IMR-90 (cell line): ENCODE results near the gene TEX264. TPM values are rescaled to one million over a fixed set of nuclear protein-coding genes. Genes with fewer than 3 reads are reported as not detected.

Experiments used
- ATAC-seq: fragments of 200-7000 bp; cut with Tn5 transposase; 2 replicates; pipeline ENCODE4 v1.9.1; 2020; ENCODE audit warnings: low read depth, mild to moderate bottlenecking, moderate library complexity
- BruUV-seq: library from RNA; stranded (reverse); fragments of 400-500 nt; replicated peaks from 2 replicates; lab custom pipeline; 2021; lab: Mats Ljungman, UMichigan
- CTCF ChIA-PET: fragments of 300-600 bp; formaldehyde crosslinking; extraction: SDS; loops from one replicate; lab custom pipeline; 2021; ENCODE audit warnings: antibody characterized with exemption; lab: Yijun Ruan, JAX
- POLR2A ChIA-PET: fragments of 300-600 bp; sonication (Branson Sonifier 250); formaldehyde crosslinking; loops from one replicate; lab custom pipeline; 2022; ENCODE audit warnings: antibody characterized with exemption; ENCODE audit not compliant: unreplicated experiment; lab: Charles Lee
- DNase-seq: peaks from one replicate; pipeline ENCODE4 v3.0.0; 2013
- H2AFZ ChIP-seq: replicated peaks from 2 replicates; pipeline ENCODE3; 2013; ENCODE audit warnings: low read length, mild to moderate bottlenecking; ENCODE audit not compliant: poor library complexity
- H2AK5ac ChIP-seq: 2 replicates; pipeline ENCODE4 v1.6.1; 2013; ENCODE audit warnings: low read depth, low read length, inconsistent platforms
- H2AK9ac ChIP-seq: replicated peaks from 2 replicates; pipeline ENCODE3; 2013; ENCODE audit warnings: mild to moderate bottlenecking, low read depth, low read length, moderate library complexity; ENCODE audit not compliant: poor library complexity
- H2BK120ac ChIP-seq: 2 replicates; pipeline ENCODE4 v1.6.1; 2013; ENCODE audit warnings: low read depth, low read length, inconsistent platforms
- H2BK15ac ChIP-seq: 3 replicates; pipeline ENCODE4 v1.6.1; 2013; ENCODE audit warnings: low read depth, low read length, inconsistent platforms
- H2BK20ac ChIP-seq: 2 replicates; pipeline ENCODE4 v1.6.1; 2013; ENCODE audit warnings: low read depth, mild to moderate bottlenecking, inconsistent platforms, low read length, moderate library complexity
- H2BK5ac ChIP-seq: 2 replicates; pipeline ENCODE4 v1.6.1; 2013; ENCODE audit warnings: mild to moderate bottlenecking, low read depth, low read length, inconsistent platforms; ENCODE audit not compliant: poor library complexity, severe bottlenecking
- H3K14ac ChIP-seq: replicated peaks from 2 replicates; pipeline ENCODE4 v1.6.1; 2013; ENCODE audit warnings: low read depth, low read length, inconsistent platforms
- H3K18ac ChIP-seq: 2 replicates; pipeline ENCODE4 v1.6.1; 2013; ENCODE audit warnings: low read depth, low read length, control low read depth
- H3K23ac ChIP-seq: 2 replicates; pipeline ENCODE4 v1.6.1; 2013; ENCODE audit warnings: low read depth, low read length, inconsistent platforms
- H3K27ac ChIP-seq: 2 replicates; pipeline ENCODE4 v1.5.1; 2013; ENCODE audit warnings: mild to moderate bottlenecking, control low read depth, low read length; ENCODE audit not compliant: insufficient read depth
- H3K27me3 ChIP-seq: 2 replicates; pipeline ENCODE4 v1.6.1; 2013; ENCODE audit warnings: low read length; ENCODE audit not compliant: control insufficient read depth, insufficient read depth
- H3K36me3 ChIP-seq: 2 replicates; pipeline ENCODE4 v1.6.1; 2013; ENCODE audit warnings: low read length, mixed read lengths; ENCODE audit not compliant: control insufficient read depth, insufficient read depth
- H3K4ac ChIP-seq: 2 replicates; pipeline ENCODE4 v1.6.1; 2013; ENCODE audit warnings: low read depth, low read length, inconsistent platforms
- H3K4me1 ChIP-seq: 2 replicates; pipeline ENCODE4 v1.6.1; 2013; ENCODE audit warnings: low read length, mixed read lengths; ENCODE audit not compliant: control insufficient read depth, insufficient read depth
- H3K4me2 ChIP-seq: 2 replicates; pipeline ENCODE4 v1.6.1; 2013; ENCODE audit warnings: low read depth, mild to moderate bottlenecking, control low read depth, low read length, moderate library complexity
- H3K4me3 ChIP-seq: 2 replicates; pipeline ENCODE4 v1.5.1; 2013; ENCODE audit warnings: low read depth, mild to moderate bottlenecking, control low read depth, low read length, moderate library complexity; ENCODE audit not compliant: insufficient read depth
- H3K56ac ChIP-seq: 2 replicates; pipeline ENCODE4 v1.6.1; 2013; ENCODE audit warnings: low read length, inconsistent platforms; ENCODE audit not compliant: insufficient read depth; ENCODE audit errors: extremely low read depth
- H3K79me1 ChIP-seq, 2 experiments: 2 replicates each; pipeline ENCODE4 v1.6.1; 2013; ENCODE audit warnings: low read length in 2 of 2, inconsistent platforms in 1 of 2, low read depth in 1 of 2
- H3K9ac ChIP-seq: 2 replicates; pipeline ENCODE4 v1.6.1; 2013; ENCODE audit warnings: low read depth, low read length, control low read depth
- H3K9me1 ChIP-seq: 2 replicates; pipeline ENCODE4 v1.6.1; 2013; ENCODE audit warnings: low read length, inconsistent platforms; ENCODE audit not compliant: insufficient read depth
- H3K9me3 ChIP-seq: 2 replicates; pipeline ENCODE4 v1.6.1; 2013; ENCODE audit warnings: low read length; ENCODE audit not compliant: control insufficient read depth, insufficient read depth
- H4K20me1 ChIP-seq: 2 replicates; pipeline ENCODE4 v1.6.1; 2013; ENCODE audit warnings: low read length, inconsistent platforms; ENCODE audit not compliant: insufficient read depth
- H4K5ac ChIP-seq: 2 replicates; pipeline ENCODE4 v1.6.1; 2013; ENCODE audit warnings: mild to moderate bottlenecking, low read depth, low read length, control low read depth
- H4K8ac ChIP-seq, 2 experiments: 2 replicates each; pipeline ENCODE4 v1.6.1; 2013; ENCODE audit warnings: low read depth in 2 of 2, low read length in 2 of 2, control low read depth in 1 of 2, inconsistent platforms in 1 of 2
- H4K91ac ChIP-seq: 2 replicates; pipeline ENCODE4 v1.6.1; 2013; ENCODE audit warnings: low read depth, low read length, inconsistent platforms; ENCODE audit not compliant: insufficient read depth
- CEBPB ChIP-seq: IDR thresholded peaks from 2 replicates; pipeline ENCODE4 v1.6.1; 2012; ENCODE audit warnings: low read depth, low read length, improper control_type of control experiment
- CHD1 ChIP-seq: IDR thresholded peaks from 2 replicates; pipeline ENCODE4 v1.6.1; 2012; ENCODE audit warnings: low read depth, low read length, improper control_type of control experiment
- FOS ChIP-seq: fragments of 150-350 bp; IDR thresholded peaks from 2 replicates; pipeline ENCODE4 v1.6.1; 2016; ENCODE audit warnings: low read depth, low read length
- MAZ ChIP-seq: IDR thresholded peaks from 2 replicates; pipeline ENCODE4 v1.6.1; 2012; ENCODE audit warnings: low read depth, mild to moderate bottlenecking, low read length, improper control_type of control experiment, moderate library complexity, borderline replicate concordance
- MXI1 ChIP-seq: IDR thresholded peaks from 2 replicates; pipeline ENCODE4 v1.6.1; 2012; ENCODE audit warnings: low read depth, mild to moderate bottlenecking, low read length, moderate library complexity, borderline replicate concordance
- NFE2L2 ChIP-seq: fragments of 150-350 bp; IDR thresholded peaks from 2 replicates; pipeline ENCODE4 v1.6.1; 2016; ENCODE audit warnings: low read depth, mild to moderate bottlenecking, low read length
- RAD21 ChIP-seq: IDR thresholded peaks from 2 replicates; pipeline ENCODE4 v1.6.1; 2012; ENCODE audit warnings: low read length, improper control_type of control experiment
- RCOR1 ChIP-seq: IDR thresholded peaks from 2 replicates; pipeline ENCODE4 v1.6.1; 2012; ENCODE audit warnings: mild to moderate bottlenecking, low read length, improper control_type of control experiment; ENCODE audit not compliant: insufficient replicate concordance
- RFX5 ChIP-seq: IDR thresholded peaks from 2 replicates; pipeline ENCODE4 v1.8.0; 2012; ENCODE audit warnings: low read depth, mild to moderate bottlenecking, low read length, moderate library complexity
- WGBS, 2 experiments: methylation state at CpG; one replicate each; pipeline versions ENCODE4 v1.1.5 to v1.1.7; 2013; ENCODE audit warnings: missing lambda C conversion rate in 2 of 2; ENCODE audit not compliant: insufficient read length in 1 of 2; ENCODE audit errors: extremely low coverage in 2 of 2; 5-methylcytosine and 5-hydroxymethylcytosine counted together
- dilution Hi-C: fragments of 300-500 bp; cut with HindIII; formaldehyde crosslinking; loops from one replicate; pipeline ENCODE4 v1.14.3; 2018; ENCODE audit warnings: low sequenced_read_pairs; ENCODE audit not compliant: unreplicated experiment
- in situ Hi-C: fragments of 300-500 bp; cut with MboI; formaldehyde crosslinking; loops from 3 replicates; pipeline ENCODE4 v1.14.3; 2019; ENCODE audit warnings: low sequenced_read_pairs, inconsistent platforms, mixed read lengths
- intact Hi-C: fragments of 100-400 bp; cut with micrococcal nuclease; formaldehyde crosslinking; loops from 2 replicates; pipeline ENCODE4 v1.10.0; 2022
- polyA plus RNA-seq, 3 experiments: library from polyadenylated mRNA; depleted of rRNA; stranded (reverse); fragments of >200 nt; gene quantifications; 2 replicates each; pipeline ENCODE4 v1.2.3, GENCODE V29; 2012; ENCODE audit warnings: low replicate concordance in 1 of 3
- total RNA-seq: library from RNA; depleted of rRNA; stranded (reverse); fragments of >200 nt; gene quantifications from 2 replicates; pipeline ENCODE4 v1.2.3, GENCODE V29; 2012
- TF ChIP-seq, protein P1 (sequence below): fragments of 150-350 bp; IDR thresholded peaks from 2 replicates; pipeline ENCODE4 v1.6.1; 2016; ENCODE audit warnings: low read depth, mild to moderate bottlenecking, low read length, moderate library complexity, borderline replicate concordance

Gene TEX264
- total and polyA plus RNA-seq, 2 of the 4 experiments (the other 2 are of a cell fraction), result 30.3 to 45.0 TPM

DNA sequence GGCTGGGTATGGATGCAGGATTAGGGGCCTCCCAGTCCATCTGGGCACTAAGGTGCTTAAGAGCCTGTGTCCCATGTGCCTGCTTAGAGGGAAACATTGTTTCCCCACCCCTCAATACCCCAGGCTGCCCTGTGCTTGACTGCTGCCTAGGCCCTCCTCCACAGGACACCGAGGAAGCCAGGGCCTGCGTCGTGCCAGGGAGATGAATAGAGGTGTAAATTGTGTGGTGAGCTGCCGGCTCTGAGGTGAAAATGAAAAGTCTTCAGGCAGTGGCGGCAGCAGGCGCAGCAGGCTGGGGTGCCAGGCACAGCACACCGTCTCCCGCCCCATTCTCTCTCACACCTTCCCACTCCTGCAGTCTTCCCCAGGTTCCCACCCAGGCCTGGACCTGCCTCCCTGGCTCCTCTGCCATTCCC, 21.9 kb downstream of the TEX264 start:
- H3K4ac ChIP-seq, result no peak overlapping the region
- peaks cover 1% of the 10 kb centered on the region; the same call in 1 of the 2 replicates for H4K20me1 ChIP-seq
- peaks cover 0 to 8% of the 10 kb centered on the region in 2 experiments; a peak in 2 of 4 replicates for H3K79me1 ChIP-seq
- no peak overlapping the region for H3K14ac ChIP-seq
- no peak overlapping the region for H2BK15ac ChIP-seq
- peaks cover 1% of the 10 kb centered on the region; the same call in 1 of the 2 replicates for H3K9me1 ChIP-seq
- H2AK5ac ChIP-seq, result no peak overlapping the region
- H2AK9ac ChIP-seq, result peak overlapping the region; percentile 55
- in situ Hi-C loops (loop anchor here (25.0 kb wide), 1 partner anchor 1081 kb away; the partner anchor contains the start of genes CISH and MAPKAPK3), intact Hi-C loops (no loop called here), dilution Hi-C loops (no loop called here)
- no TSS peak for BruUV-seq
- no peak for TF ChIP-seq MAZ
- no peak for TF ChIP-seq MXI1
- no peak for TF ChIP-seq FOS
- no peak for TF ChIP-seq CHD1
- no peak for TF ChIP-seq NFE2L2
- no peak for TF ChIP-seq RAD21
- TF ChIP-seq CEBPB, result no peak
- TF ChIP-seq, protein P1, sequence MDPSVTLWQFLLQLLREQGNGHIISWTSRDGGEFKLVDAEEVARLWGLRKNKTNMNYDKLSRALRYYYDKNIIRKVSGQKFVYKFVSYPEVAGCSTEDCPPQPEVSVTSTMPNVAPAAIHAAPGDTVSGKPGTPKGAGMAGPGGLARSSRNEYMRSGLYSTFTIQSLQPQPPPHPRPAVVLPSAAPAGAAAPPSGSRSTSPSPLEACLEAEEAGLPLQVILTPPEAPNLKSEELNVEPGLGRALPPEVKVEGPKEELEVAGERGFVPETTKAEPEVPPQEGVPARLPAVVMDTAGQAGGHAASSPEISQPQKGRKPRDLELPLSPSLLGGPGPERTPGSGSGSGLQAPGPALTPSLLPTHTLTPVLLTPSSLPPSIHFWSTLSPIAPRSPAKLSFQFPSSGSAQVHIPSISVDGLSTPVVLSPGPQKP, result no peak
- no peak for TF ChIP-seq RFX5
- no peak for TF ChIP-seq RCOR1
- H3K18ac ChIP-seq, result no peak overlapping the region
- H4K8ac ChIP-seq, result no peak overlapping the region
- ChIA-PET CTCF (interaction anchor here (1.6 kb wide), 1 partner anchor 11 kb away, joined by 6 read pairs; no protein-coding TSS in a partner anchor), POLR2A (no interaction called here)
- ATAC-seq (no peak), DNase-seq (no peak)
- H3K56ac ChIP-seq, result no peak overlapping the region
- WGBS, 2 experiments, result 92% methylated on average over 2 of the region's 8 CpGs; no CpG with 5 or more reads in 1 of the 2 experiments
- no peaks in the 10 kb centered on the region for H3K27me3 ChIP-seq
- no peaks in the 10 kb centered on the region; the same call in 1 of the 2 replicates for H3K4me1 ChIP-seq
- no peak overlapping the region for H2BK5ac ChIP-seq
- peaks cover 32% of the 10 kb centered on the region for H3K36me3 ChIP-seq
- no peak overlapping the region for H3K4me3 ChIP-seq
- no peak overlapping the region for H4K91ac ChIP-seq
- no peak overlapping the region for H2BK120ac ChIP-seq
- no peak overlapping the region for H3K23ac ChIP-seq
- no peak overlapping the region for H3K9ac ChIP-seq
- no peaks in the 10 kb centered on the region for H3K9me3 ChIP-seq
- no peak overlapping the region for H2AFZ ChIP-seq
- H3K27ac ChIP-seq, result no peak overlapping the region
- no peak overlapping the region for H2BK20ac ChIP-seq
- no peak overlapping the region for H4K5ac ChIP-seq
- no peak overlapping the region for H3K4me2 ChIP-seq
